K562 (cell line): Measurements from ENCODE around the gene ZC3H7B. TPM values are rescaled to one million over a fixed set of nuclear protein-coding genes. Genes with fewer than 3 reads are reported as not detected.

ENCODE experiments used
- ATAC-seq: fragments of 200-7000 bp; cut with Tn5 transposase; 3 replicates; pipeline ENCODE4 v1.9.1; 2020; ENCODE audit warnings: moderate library complexity
- BruUV-seq: library from RNA; stranded (reverse); fragments of 400-500 nt; replicated peaks from 2 replicates; lab custom pipeline; 2021; lab: Mats Ljungman, UMichigan
- CTCF ChIA-PET: fragments of 300-600 bp; formaldehyde crosslinking; extraction: SDS; loops from one replicate; lab custom pipeline; 2021; ENCODE audit warnings: low intra/inter-chr PET ratio; lab: Yijun Ruan, JAX
- POLR2A ChIA-PET: fragments of 300-600, 350-650 bp; sonication (Branson Sonifier 250); formaldehyde crosslinking; extraction: SDS; loops from one replicate; lab custom pipeline; 2021; ENCODE audit warnings: antibody characterized with exemption, inconsistent platforms; lab: Yijun Ruan, JAX
- DNase-seq, 4 experiments: peaks; one replicate each; pipeline versions ENCODE4 v3.0.0 to v3.0.0-alpha.2; 2011 to 2018; ENCODE audit warnings: low spot score in 3 of 4, mixed read lengths in 3 of 4; ENCODE audit errors: extremely low read depth in 1 of 4
- FAIRE-seq: peaks from 2 replicates; lab custom pipeline; 2011; peaks lifted over from hg19 to GRCh38; lab: Jason Lieb, UNC
- H2AFZ ChIP-seq: 2 replicates; pipeline ENCODE4 v1.6.0; 2011; ENCODE audit warnings: low read depth, low read length, control low read depth, inconsistent platforms
- H3K27ac ChIP-seq: fragments of 200-600 bp; 3 replicates; pipeline ENCODE4 v1.8.0; 2011; ENCODE audit warnings: low read depth, mild to moderate bottlenecking, control low read depth, inconsistent platforms, low read length, moderate library complexity, mixed read lengths; ENCODE audit errors: extremely low read depth
- H3K27me3 ChIP-seq, 2 experiments: fragments of 300-600 bp in 1 of 2; 2 replicates in 1 of 2; 3 replicates in 1 of 2; pipeline versions ENCODE4 v1.6.0 to v1.8.0; 2011; ENCODE audit warnings: inconsistent platforms in 2 of 2, low read length in 2 of 2, mild to moderate bottlenecking in 1 of 2, mixed read lengths in 1 of 2, moderate library complexity in 1 of 2; ENCODE audit not compliant: control insufficient read depth in 2 of 2, insufficient read depth in 2 of 2
- H3K36me3 ChIP-seq: fragments of 300-600 bp; 3 replicates; pipeline ENCODE4 v1.8.0; 2011; ENCODE audit warnings: mild to moderate bottlenecking, low read length, inconsistent platforms; ENCODE audit not compliant: control insufficient read depth, insufficient read depth
- H3K4me1 ChIP-seq, 2 experiments: fragments of 200-600 bp in 1 of 2; replicated peaks in 1 of 2; 2 replicates in 1 of 2; 3 replicates in 1 of 2; pipeline versions ENCODE4 v1.5.1 to v1.8.0; 2011; ENCODE audit warnings: inconsistent platforms in 2 of 2, low read length in 2 of 2, mild to moderate bottlenecking in 1 of 2, mixed read lengths in 1 of 2, moderate library complexity in 1 of 2; ENCODE audit not compliant: control insufficient read depth in 2 of 2, insufficient read depth in 2 of 2
- H3K4me2 ChIP-seq: 2 replicates; pipeline ENCODE4 v1.6.1; 2011; ENCODE audit warnings: low read length, control low read depth, inconsistent platforms, mixed read lengths; ENCODE audit not compliant: insufficient read depth
- H3K4me3 ChIP-seq: fragments of 200-600 bp; sonication (generic), shearing (Covaris generic); 2 replicates; pipeline ENCODE4 v1.5.1; 2016; ENCODE audit warnings: control low read depth, inconsistent platforms
- H3K79me2 ChIP-seq: fragments of 200-600 bp; 3 replicates; pipeline ENCODE4 v1.8.0; 2011; ENCODE audit warnings: low read length, inconsistent platforms; ENCODE audit not compliant: control insufficient read depth, insufficient read depth
- H3K9ac ChIP-seq, 2 experiments: 2 replicates each; pipeline versions ENCODE4 v1.6.0 to v1.6.1; 2011; ENCODE audit warnings: low read depth in 2 of 2, low read length in 2 of 2, control low read depth in 1 of 2, inconsistent platforms in 1 of 2, mild to moderate bottlenecking in 1 of 2, mixed read lengths in 1 of 2; ENCODE audit not compliant: insufficient read depth in 1 of 2
- H3K9me1 ChIP-seq: one replicate; pipeline ENCODE4 v1.6.0; 2011; ENCODE audit warnings: inconsistent platforms, mild to moderate bottlenecking, low read length, moderate library complexity; ENCODE audit not compliant: control insufficient read depth, insufficient read depth
- H3K9me3 ChIP-seq: replicated peaks from 2 replicates; pipeline ENCODE4 v1.5.1; 2011; ENCODE audit warnings: low read depth, low read length, inconsistent platforms; ENCODE audit not compliant: control insufficient read depth, insufficient read depth
- H4K20me1 ChIP-seq: replicated peaks from 2 replicates; pipeline ENCODE4 v1.6.1; 2011; ENCODE audit warnings: low read length, inconsistent platforms, mixed read lengths; ENCODE audit not compliant: control insufficient read depth, insufficient read depth
- ARNT ChIP-seq, 2 experiments: fragments of 450-650 bp; IDR thresholded peaks; 2 replicates each; pipeline ENCODE4 v1.6.1; 2016; ENCODE audit warnings: mild to moderate bottlenecking in 1 of 2
- ATF6 ChIP-seq: sonication (generic); formaldehyde crosslinking; IDR thresholded peaks from 2 replicates; pipeline ENCODE4 v1.4.0; 2020; ENCODE audit warnings: mild to moderate bottlenecking, missing genetic modification reagents
- BRD9 ChIP-seq: fragments of 450-650 bp; IDR thresholded peaks from 2 replicates; pipeline ENCODE4 v1.6.1; 2018; ENCODE audit warnings: low read depth; ENCODE audit not compliant: partially characterized antibody
- CBX8 ChIP-seq: fragments of 200-600 bp; sonication (generic); IDR thresholded peaks from 2 replicates; pipeline ENCODE4 v1.6.1; 2012; ENCODE audit warnings: borderline replicate concordance, mixed run types, low read depth, mild to moderate bottlenecking, moderate library complexity, mixed read lengths, low read length, control low read depth, inconsistent platforms; ENCODE audit not compliant: poor library complexity, severe bottlenecking; ENCODE audit errors: extremely low read depth
- FOXA3 ChIP-seq, 2 experiments: fragments of 450-650 bp in 1 of 2; sonication (generic) in 1 of 2; formaldehyde crosslinking; IDR thresholded peaks in 1 of 2; conservative IDR thresholded peaks in 1 of 2; 2 replicates each; pipeline versions ENCODE4 v1.4.0 to v1.8.0; 2020 to 2022; ENCODE audit warnings: mild to moderate bottlenecking in 2 of 2, missing genetic modification reagents in 1 of 2
- FOXM1 ChIP-seq, 2 experiments: fragments of 450-650 bp in 1 of 2; sonication (generic) in 1 of 2; formaldehyde crosslinking in 1 of 2; IDR thresholded peaks; 2 replicates each; pipeline versions ENCODE4 v1.6.1 to v1.9.0; 2017 to 2022; ENCODE audit warnings: low read depth in 2 of 2, mild to moderate bottlenecking in 2 of 2, missing genetic modification reagents in 1 of 2, moderate library complexity in 1 of 2
- HDGF ChIP-seq: fragments of 450-650 bp; IDR thresholded peaks from 2 replicates; pipeline ENCODE4 v1.6.1; 2016
- HNRNPK ChIP-seq: fragments of 200-400 bp; formaldehyde crosslinking; IDR thresholded peaks from one replicate; pipeline ENCODE4 v1.6.1; 2018; ENCODE audit warnings: mild to moderate bottlenecking, low read depth, low read length; ENCODE audit not compliant: poor library complexity, severe bottlenecking
- ILF3 ChIP-seq: fragments of 450-650 bp; IDR thresholded peaks from 2 replicates; pipeline ENCODE4 v1.6.1; 2018; ENCODE audit warnings: antibody characterized with exemption, mild to moderate bottlenecking, moderate library complexity, borderline replicate concordance
- MBD1 ChIP-seq: fragments of 250-450 bp; sonication (Bioruptor Pico); IDR thresholded peaks from 2 replicates; pipeline ENCODE4 v1.8.0; 2022; ENCODE audit warnings: inconsistent platforms
- MBD2 ChIP-seq: sonication (generic); IDR thresholded peaks from 2 replicates; pipeline ENCODE4 v1.6.1; 2016; ENCODE audit warnings: low read depth, borderline replicate concordance
- POLR2H ChIP-seq: IDR thresholded peaks from 2 replicates; pipeline ENCODE4 v1.6.1; 2016; ENCODE audit warnings: missing genetic modification characterization, low read depth, mild to moderate bottlenecking, control low read depth, missing compliant biosample characterization, moderate library complexity
- ZNF212 ChIP-seq: fragments of 450-650 bp; formaldehyde crosslinking; IDR thresholded peaks from 2 replicates; pipeline ENCODE4 v1.4.0; 2020; ENCODE audit warnings: mild to moderate bottlenecking
- ZNF311 ChIP-seq: fragments of 250-450 bp; sonication (Bioruptor Pico); IDR thresholded peaks from 2 replicates; pipeline ENCODE4 v1.4.0; 2020; ENCODE audit warnings: mild to moderate bottlenecking, moderate library complexity
- ZNF511 ChIP-seq: sonication (generic); formaldehyde crosslinking; IDR thresholded peaks from 2 replicates; pipeline ENCODE4 v1.8.0; 2022; ENCODE audit warnings: mild to moderate bottlenecking, missing genetic modification reagents
- WGBS: fragments of 100-300 bp; shearing (Covaris generic); methylation state at CpG from one replicate; pipeline ENCODE4 v1.1.6; 2016; ENCODE audit warnings: low coverage, mixed read lengths; ENCODE audit not compliant: insufficient coverage; ENCODE audit errors: missing lambda C conversion rate; 5-methylcytosine and 5-hydroxymethylcytosine counted together
- in situ Hi-C: fragments of 300-500 bp; cut with MboI; formaldehyde crosslinking; loops from 4 replicates; pipeline ENCODE4 v1.15.0; 2018; ENCODE audit warnings: inconsistent platforms, mixed read lengths
- intact Hi-C: fragments of 100-400 bp; cut with micrococcal nuclease; formaldehyde crosslinking; loops from 2 replicates; pipeline ENCODE4 v1.14.2; 2022
- polyA plus RNA-seq, 8 experiments: library from polyadenylated mRNA; depleted of rRNA in 4 of 8; stranded (reverse) in 5 of 8; unstranded in 3 of 8; fragments of >200 nt; fragmentation: Nextera tagmentation in 2 of 8; fragmentation: Illumina TruSeq in 1 of 8; extraction: Ambion mirVana in 2 of 8; extraction: Trizol in 1 of 8; gene quantifications; 2 replicates each; pipeline versions ENCODE4 v1.2.1 to v1.2.3, GENCODE V29; 2011 to 2014; ENCODE audit warnings: inconsistent platforms in 1 of 8, missing spikeins in 1 of 8
- total RNA-seq, 7 experiments: library from RNA; depleted of rRNA in 6 of 7; stranded (reverse); fragments of >200 nt in 6 of 7; fragmentation: Illumina TruSeq in 2 of 7; extraction: Trizol in 2 of 7; gene quantifications; 2 replicates each; pipeline versions ENCODE4 v1.2.1 to v1.2.3, GENCODE V29; 2011 to 2021; ENCODE audit warnings: low replicate concordance in 1 of 7

The ZC3H7B gene
- total and polyA plus RNA-seq, 9 of the 15 experiments (the other 6 are each of a cell fraction or from before 2014, with no cell fraction given) = 0.07 to 49.8 (median 26.8) TPM

- in situ Hi-C loops (no loop called here), intact Hi-C loops (no loop called here)
- Histone ChIP-seq H2AFZ (no peak overlapping the region), H3K4me3 (no peak overlapping the region), H3K27ac (no peak overlapping the region), H3K4me2 (no peak overlapping the region), H3K9ac (no peak overlapping the region), H3K4me1 (no peaks in the 10 kb centered on the region; a peak in 2 of 5 replicates), H3K27me3 (no peaks in the 10 kb centered on the region), H3K36me3 (peaks cover 89% of the 10 kb centered on the region; the same call in 2 of the 3 replicates), H3K9me1 (no peaks in the 10 kb centered on the region), H3K9me3 (no peaks in the 10 kb centered on the region), H3K79me2 (no peaks in the 10 kb centered on the region), H4K20me1 (no peaks in the 10 kb centered on the region)
- ChIA-PET CTCF (no interaction called here), POLR2A (interaction anchor here (0.7 to 1.3 kb wide), 3 partner anchors 14 to 23 kb away, joined by 3 read pairs; no protein-coding TSS in a partner anchor)
- TF ChIP-seq HNRNPK (no peak), ARNT (IDR thresholded peaks at IDR 0.05) (no peak), FOXM1 (IDR thresholded peaks at IDR 0.05; ENCODE audit: low read depth) (no peak), FOXM1 (CRISPR knock-in tag; IDR thresholded peaks at IDR 0.05; ENCODE audit: low read depth) (no peak), ZNF511 (CRISPR knock-in tag) (no peak), ILF3 (no peak), ZNF311 (CRISPR knock-in tag) (no peak), FOXA3 (CRISPR knock-in tag; conservative IDR thresholded peaks at IDR 0.05 in 1 of 2, IDR thresholded peaks at IDR 0.05 in 1 of 2) (no peak), POLR2H (no peak), ATF6 (CRISPR knock-in tag) (no peak), BRD9 (no peak), MBD2 (no peak), HDGF (no peak), ZNF212 (no peak), MBD1 (no peak), CBX8 (no peak)
- FAIRE-seq (no peak), DNase-seq (no peak), ATAC-seq (no peak)
- 90% methylated on average over 7 of the region's 8 CpGs for WGBS
- no TSS peak for BruUV-seq
These were observed 49.0 kb upstream of the ZC3H7B start for GRCh38 chr22:41252365-41252764.
